Measurements from ENCODE around the gene ZNF283.
"Not testable (repeated sequence)": the region's sequence is repeated elsewhere in the genome, so short reads cannot be mapped to it uniquely, and the experiment has no call there.

ZNF283 gene

DNA sequence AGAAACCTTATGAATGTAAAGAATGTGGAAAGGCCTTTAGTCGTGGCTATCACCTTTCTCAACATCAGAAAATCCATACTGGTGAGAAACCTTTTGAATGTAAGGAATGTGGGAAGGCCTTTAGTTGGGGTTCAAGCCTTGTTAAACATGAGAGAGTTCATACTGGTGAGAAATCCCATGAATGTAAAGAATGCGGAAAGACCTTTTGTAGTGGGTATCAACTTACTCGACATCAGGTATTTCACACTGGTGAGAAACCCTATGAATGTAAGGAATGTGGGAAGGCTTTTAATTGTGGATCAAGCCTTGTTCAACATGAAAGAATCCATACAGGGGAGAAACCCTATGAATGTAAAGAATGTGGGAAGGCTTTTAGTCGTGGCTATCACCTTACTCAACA is 20.8 kb downstream of the ZNF283 start:
- no peak for TF ChIP-seq POLR2A (IDR thresholded peaks at IDR 0.05; ENCODE audit: low read depth, low read length)
- FAIRE-seq, result peak; percentile 30
- DNase-seq (ENCODE audit: insufficient read length, low spot score), result no peak

DNA sequence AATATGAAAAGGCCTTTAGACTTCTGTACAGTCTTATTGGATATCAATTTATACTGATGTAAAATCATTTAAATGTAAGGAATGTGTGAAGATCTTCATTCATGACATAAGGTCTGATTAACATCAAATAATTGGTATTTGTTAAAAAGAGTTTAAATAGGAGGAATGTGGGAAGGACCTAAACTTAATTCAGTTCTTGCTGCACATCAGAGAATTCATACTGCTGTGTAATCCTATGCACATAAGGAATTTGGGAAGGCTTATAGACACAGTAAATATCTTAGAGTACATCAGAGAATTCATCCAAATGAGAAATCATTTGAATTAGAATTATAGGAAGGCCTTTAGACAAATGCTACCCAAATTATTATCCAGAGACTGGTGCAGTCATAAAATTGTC is 21.7 kb downstream of the ZNF283 start:
- peak; percentile 75 for FAIRE-seq

DNA sequence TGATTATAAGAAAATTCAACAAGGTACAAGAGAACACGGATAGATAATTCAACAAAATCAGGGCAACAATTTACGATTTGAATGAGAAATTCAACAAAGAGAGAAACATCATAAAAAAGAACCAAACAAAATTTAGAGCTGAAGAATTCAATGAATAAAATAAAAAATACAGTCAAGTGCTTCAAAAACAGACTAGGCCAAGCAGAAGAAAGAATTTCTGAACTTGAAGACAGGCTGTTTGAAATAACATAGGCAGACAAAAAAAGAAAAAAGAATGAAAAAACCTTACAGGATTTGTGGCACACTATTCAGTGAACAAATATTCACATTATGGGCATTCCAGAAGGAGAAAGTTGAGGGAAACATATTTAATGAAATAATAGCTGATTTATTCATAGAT is 31.1 kb downstream of the ZNF283 start:
- DNase-seq (ENCODE audit: insufficient read length, low spot score) (no peak), FAIRE-seq (no peak)
- TF ChIP-seq POLR2A (IDR thresholded peaks at IDR 0.05; ENCODE audit: low read depth, low read length), result no peak

More for the DNA sequence above, 21.7 kb downstream of the ZNF283 start:
- no peak for TF ChIP-seq POLR2A (IDR thresholded peaks at IDR 0.05; ENCODE audit: low read depth, low read length)
- no peak for DNase-seq (ENCODE audit: insufficient read length, low spot score)

DNA sequence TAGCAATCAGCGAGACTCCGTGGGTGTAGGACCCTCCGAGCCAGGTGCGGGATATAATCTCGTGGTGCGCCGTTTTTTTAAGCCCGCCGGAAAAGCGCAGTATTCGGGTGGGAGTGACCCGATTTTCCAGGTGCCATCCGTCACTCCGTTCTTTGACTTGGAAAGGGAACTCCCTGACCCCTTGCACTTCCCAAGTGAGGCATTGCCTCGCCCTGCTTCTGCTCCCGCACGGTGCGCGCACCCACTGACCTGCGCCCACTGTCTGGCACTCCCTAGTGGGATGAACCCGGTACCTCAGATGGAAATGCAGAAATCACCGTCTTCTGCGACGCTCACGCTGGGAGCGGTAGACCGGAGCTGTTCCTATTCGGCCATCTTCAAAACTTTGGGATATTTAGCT is 39.8 kb downstream of the ZNF283 start:
- not testable (repeated sequence) for FAIRE-seq; DNase-seq (ENCODE audit: insufficient read length, low spot score)

DNA sequence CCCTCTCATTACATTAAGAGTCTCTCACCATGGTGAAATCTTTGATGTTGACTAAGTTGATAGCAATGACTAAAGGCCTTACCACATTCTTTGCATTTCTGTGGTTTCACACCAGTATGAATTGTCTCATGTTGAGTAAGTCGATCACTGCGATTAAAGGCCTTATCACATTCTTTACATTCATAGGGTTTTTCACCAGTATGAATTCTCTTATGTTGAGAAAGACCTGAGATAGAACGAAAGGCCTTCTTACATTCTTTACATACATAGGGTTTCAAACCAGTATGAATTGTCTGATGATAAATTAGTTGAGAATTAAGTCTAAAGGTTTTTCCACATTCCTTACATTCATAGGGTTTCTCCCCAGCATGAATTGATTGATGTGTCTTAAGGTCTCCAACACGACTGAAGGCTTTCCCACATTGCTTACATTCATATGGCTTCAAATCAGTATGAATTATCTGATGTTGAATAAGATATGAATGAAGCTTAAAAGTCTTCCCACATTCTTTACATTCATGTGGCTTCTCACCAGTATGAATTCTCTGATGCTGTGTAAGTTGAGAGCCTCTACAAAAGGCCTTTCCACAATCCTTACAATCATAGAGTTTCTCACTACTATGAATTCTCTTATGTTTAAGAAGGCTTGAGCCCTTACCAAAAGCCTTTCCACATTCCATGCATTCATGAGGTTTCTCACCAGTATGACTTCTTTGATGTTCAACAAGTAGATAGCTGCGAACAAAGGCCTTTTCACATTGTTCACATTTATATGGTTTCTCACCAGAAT is 45.6 kb downstream of the ZNF283 start:
- DNase-seq (ENCODE audit: insufficient read length, low spot score) (no peak), FAIRE-seq (peak; percentile 87)
- TF ChIP-seq POLR2A (IDR thresholded peaks at IDR 0.05; ENCODE audit: low read depth, low read length), result no peak

DNA sequence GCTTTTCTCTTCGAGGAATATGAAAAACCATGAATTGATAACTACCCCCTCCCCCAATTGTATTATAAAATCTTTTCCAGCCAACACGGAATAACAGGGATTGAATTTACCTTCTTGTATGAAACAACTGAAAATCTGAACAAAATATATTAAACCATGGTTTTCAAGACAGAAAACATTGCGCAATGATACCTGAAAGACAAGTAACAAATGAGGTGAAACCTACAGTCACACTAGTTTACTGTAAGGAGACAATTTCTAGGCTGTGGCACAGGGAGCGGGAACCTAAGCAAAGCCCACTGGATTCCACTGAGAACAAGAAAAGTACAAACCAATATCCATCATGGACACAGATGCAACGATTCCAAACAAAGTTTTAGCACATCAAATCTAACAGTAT is 53.4 kb downstream of the ZNF283 start:
- TF ChIP-seq POLR2A (IDR thresholded peaks at IDR 0.05; ENCODE audit: low read depth, low read length), result no peak
- FAIRE-seq (no peak), DNase-seq (ENCODE audit: insufficient read length, low spot score) (no peak)

DNA sequence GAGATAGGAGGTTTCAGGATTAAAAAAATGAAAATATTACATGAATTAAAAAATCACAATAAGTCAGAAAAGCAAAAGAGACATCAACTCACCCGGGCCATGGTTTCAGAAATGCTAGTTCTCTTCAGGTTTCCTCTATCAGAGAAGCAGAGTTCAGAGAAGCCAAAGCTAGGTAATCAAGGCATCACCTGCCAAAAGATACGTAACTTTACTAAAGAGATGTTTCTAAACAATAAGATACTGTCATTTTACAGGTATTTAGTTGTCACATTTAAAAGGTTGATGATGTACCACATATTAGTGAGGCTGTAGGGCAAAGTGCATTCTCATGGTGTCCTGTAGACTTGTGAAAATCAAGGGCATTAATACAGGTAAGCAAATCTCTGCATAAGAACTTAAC is 56.7 kb downstream of the ZNF283 start, which contains the start of gene ZNF404:
Gene ZNF404 (minus strand): TSS at position 101 of the 400 bp plus-strand sequence.
- no peak for FAIRE-seq
- DNase-seq (ENCODE audit: insufficient read length, low spot score), result no peak
- no peak for TF ChIP-seq POLR2A (IDR thresholded peaks at IDR 0.05; ENCODE audit: low read depth, low read length)

DNA sequence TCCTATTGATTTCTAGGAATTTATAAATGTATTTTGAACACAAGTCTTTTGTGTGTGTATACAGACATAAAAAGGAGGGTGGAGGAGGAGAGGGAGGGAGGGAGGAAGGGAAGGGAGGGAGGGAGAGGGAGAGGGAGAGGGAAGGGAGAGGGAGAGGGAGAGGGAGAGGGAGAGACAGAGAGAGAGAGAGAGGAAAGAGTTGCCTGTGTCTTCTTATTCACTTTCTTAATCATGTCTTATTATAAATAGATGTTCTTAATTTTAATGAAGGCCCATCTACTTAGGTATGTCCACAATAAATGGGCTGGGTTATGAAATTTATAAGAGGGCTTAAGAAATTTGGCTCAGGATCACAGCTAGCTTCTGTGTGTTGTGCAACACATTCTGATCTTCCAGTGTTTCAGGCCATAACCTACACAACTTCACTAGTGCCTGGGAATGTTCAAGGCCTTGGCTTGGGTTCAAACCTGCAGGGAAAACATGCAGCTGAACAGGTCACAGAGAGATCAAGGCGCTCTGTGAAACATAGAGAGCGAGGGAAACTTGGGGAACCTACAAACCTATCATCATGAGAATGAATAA is 68.7 kb downstream of the ZNF283 start:
- TF ChIP-seq POLR2A (IDR thresholded peaks at IDR 0.05; ENCODE audit: low read depth, low read length), result no peak
- DNase-seq (ENCODE audit: insufficient read length, low spot score), result no peak
- FAIRE-seq, result peak; percentile 45
